ENCODE results near the gene KRTCAP2. TPM values are rescaled to one million over a fixed set of nuclear protein-coding genes. Genes with fewer than 3 reads are reported as not detected.
"Not testable (repeated sequence)": the region's sequence is repeated elsewhere in the genome, so short reads cannot be mapped to it uniquely, and the experiment has no call there.

The KRTCAP2 gene
- total RNA-seq, 1 experiment from 2014 or later = 220 TPM

GRCh38 chr1:155166051-155166470 is 7.0 kb downstream of the KRTCAP2 start:
- H3K4me3 ChIP-seq = no peak overlapping the region
- no peak for DNase-seq
- H3K36me3 ChIP-seq = peaks cover 15% of the 10 kb centered on the region
- no peaks in the 10 kb centered on the region for H3K9me3 ChIP-seq
- no peaks in the 10 kb centered on the region for H3K27me3 ChIP-seq

DNA sequence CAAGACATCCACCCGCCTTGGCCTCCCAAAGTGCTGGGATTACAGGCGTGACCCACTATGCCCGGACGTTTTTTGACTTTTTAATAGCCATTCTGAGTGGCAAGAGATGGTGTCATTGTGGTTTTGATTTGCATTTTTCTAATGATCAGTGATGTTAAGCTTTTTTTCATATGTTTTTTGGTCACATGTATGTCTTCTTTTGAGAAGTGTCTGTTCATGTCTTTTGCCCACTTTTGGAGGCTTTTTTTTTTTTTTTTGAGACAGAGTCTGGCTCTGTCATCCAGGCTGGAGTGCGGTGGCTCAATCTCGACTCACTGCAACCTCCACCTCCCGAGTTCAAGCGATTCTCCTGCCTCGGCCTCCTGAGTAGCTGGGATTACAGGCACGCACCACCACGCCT is 8.5 kb downstream of the KRTCAP2 start:
- not testable (repeated sequence) for H3K27me3 ChIP-seq, H3K9me3 ChIP-seq, H3K36me3 ChIP-seq, DNase-seq, H3K4me3 ChIP-seq

GRCh38 chr1:155163785-155164184 is 9.3 kb downstream of the KRTCAP2 start:
- H3K36me3 ChIP-seq, H3K27me3 ChIP-seq, DNase-seq, H3K4me3 ChIP-seq, H3K9me3 ChIP-seq: not testable (repeated sequence)

GRCh38 chr1:155162631-155163030 is 10.5 kb downstream of the KRTCAP2 start:
- not testable (repeated sequence) for H3K27me3 ChIP-seq, DNase-seq, H3K9me3 ChIP-seq, H3K4me3 ChIP-seq, H3K36me3 ChIP-seq

DNA sequence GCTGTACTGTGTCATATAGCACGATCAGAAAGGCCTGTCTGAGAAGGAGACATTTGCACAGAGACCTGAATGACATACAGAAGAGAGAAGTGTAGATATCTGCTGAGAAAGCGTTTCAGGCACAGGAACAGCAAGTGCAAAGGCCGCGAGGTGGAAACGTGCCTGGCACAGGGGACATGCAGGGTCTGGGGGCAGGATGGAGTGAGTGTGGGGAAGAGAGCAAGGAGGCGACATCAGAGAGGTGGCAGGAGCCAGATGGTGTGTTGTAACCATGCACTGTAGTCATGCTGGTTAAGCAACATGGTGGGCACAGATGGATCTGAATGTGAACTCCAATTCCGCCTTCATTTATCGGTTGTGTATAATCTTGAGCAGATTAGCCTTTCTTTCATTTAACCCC is 13.0 kb downstream of the KRTCAP2 start:
- no peaks in the 10 kb centered on the region for H3K36me3 ChIP-seq
- peaks cover 10% of the 10 kb centered on the region for H3K27me3 ChIP-seq
- peaks cover 1% of the 10 kb centered on the region; the same call in 1 of the 2 replicates for H3K9me3 ChIP-seq
- no peak for DNase-seq
- H3K4me3 ChIP-seq = no peak overlapping the region

DNA sequence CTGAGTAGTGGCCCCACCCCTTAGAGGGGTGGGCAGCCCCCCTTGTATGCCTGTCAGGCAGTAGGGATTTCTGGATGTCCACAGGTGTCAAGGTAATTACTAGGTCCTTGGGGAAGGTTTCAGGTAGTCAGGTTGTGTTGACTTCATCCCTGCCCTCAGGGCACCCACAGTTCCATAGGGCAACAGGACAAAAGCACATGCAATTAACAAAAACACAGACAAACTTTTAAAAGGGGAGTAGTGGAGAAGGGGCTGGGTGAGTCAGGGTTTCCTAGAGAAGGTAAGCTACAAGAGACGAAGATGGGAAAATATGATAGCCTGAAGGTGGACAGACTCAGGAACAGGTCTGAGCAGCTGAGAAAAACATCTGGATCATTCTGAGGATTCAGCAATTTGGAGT is 14.1 kb downstream of the KRTCAP2 start:
- Histone ChIP-seq H3K36me3 (no peaks in the 10 kb centered on the region), H3K4me3 (no peak overlapping the region), H3K9me3 (peaks cover 3% of the 10 kb centered on the region; the same call in 1 of the 2 replicates), H3K27me3 (peaks cover 15% of the 10 kb centered on the region)
- DNase-seq = no peak

- DNase-seq, H3K36me3 ChIP-seq, H3K4me3 ChIP-seq, H3K9me3 ChIP-seq: not testable (repeated sequence)
- peaks cover 21% of the 10 kb centered on the region for H3K27me3 ChIP-seq
These were observed 17.0 kb downstream of the KRTCAP2 start for GRCh38 chr1:155155996-155156643.

- no peak for DNase-seq
- H3K36me3 ChIP-seq = no peaks in the 10 kb centered on the region
- peaks cover 4% of the 10 kb centered on the region; the same call in 1 of the 2 replicates for H3K27me3 ChIP-seq
- H3K9me3 ChIP-seq = no peaks in the 10 kb centered on the region
- no peak overlapping the region for H3K4me3 ChIP-seq
These were observed 27.6 kb downstream of the KRTCAP2 start for GRCh38 chr1:155145491-155145890.

- Histone ChIP-seq H3K36me3 (peaks cover 20% of the 10 kb centered on the region), H3K9me3 (no peaks in the 10 kb centered on the region), H3K4me3 (no peak overlapping the region), H3K27me3 (no peaks in the 10 kb centered on the region)
- no peak for DNase-seq
These were observed 31.4 kb downstream of the KRTCAP2 start for GRCh38 chr1:155141749-155142148.

- H3K4me3 ChIP-seq = peak overlapping the region; percentile 83
- H3K27me3 ChIP-seq = no peaks in the 10 kb centered on the region
- no peaks in the 10 kb centered on the region for H3K9me3 ChIP-seq
- DNase-seq = no peak
- peaks cover 20% of the 10 kb centered on the region for H3K36me3 ChIP-seq
These were observed 32.5 kb downstream of the KRTCAP2 start for GRCh38 chr1:155140630-155140953.

GRCh38 chr1:155139895-155140629 is 33.0 kb downstream of the KRTCAP2 start, which contains the start of gene DPM3:
TSS of gene DPM3 (minus strand) at chr1:155140531. CDS start at chr1:155140240, 291 bp downstream.
- H3K9me3 ChIP-seq = no peaks in the 10 kb centered on the region

DNA sequence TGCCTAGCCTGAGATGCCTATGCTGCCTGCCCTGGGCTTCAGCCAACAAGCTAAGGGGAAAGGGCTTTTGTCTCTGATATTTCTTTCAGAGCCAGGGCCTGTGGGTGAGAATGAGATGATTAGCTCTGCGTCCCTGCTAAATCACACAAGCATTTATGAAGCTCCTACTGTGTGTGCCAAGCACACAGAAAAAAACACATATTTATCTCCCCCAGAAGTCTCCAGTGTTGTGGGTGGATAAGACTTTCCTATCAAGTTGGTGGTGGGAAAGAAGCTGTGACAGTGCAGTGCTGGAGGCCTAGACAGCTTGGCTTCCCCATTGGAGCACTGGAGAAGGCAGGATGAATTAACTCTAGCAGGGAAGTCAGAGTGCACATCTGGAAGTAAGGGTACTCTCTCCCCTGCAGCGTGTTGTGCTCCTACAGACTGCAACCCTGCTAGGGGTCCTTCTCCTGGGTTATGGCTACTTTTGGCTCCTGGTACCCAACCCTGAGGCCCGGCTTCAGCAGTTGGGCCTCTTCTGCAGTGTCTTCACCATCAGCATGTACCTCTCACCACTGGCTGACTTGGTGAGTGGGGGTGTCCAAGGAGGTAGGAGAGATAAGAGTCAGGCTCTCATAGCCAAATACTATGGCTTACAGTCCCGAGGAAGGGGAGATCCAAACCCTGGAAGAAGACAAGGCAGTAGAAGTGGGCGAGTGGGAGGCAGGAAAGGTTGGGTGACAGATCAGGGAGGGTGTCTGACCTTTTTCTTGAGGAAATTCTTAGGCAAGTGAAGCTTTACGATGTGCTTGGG is 35.8 kb downstream of the KRTCAP2 start:
- H3K9me3 ChIP-seq = no peaks in the 10 kb centered on the region
- peaks cover 20% of the 10 kb centered on the region for H3K36me3 ChIP-seq
- no peak for DNase-seq
- peak overlapping the region; percentile 77 for H3K4me3 ChIP-seq
- no peaks in the 10 kb centered on the region for H3K27me3 ChIP-seq

More at GRCh38 chr1:155139895-155140629, 33.0 kb downstream of the KRTCAP2 start, which contains the start of gene DPM3:
- H3K36me3 ChIP-seq = peaks cover 20% of the 10 kb centered on the region
- H3K4me3 ChIP-seq = peak within 1 kb of the TSS; percentile 83
- no peaks in the 10 kb centered on the region for H3K27me3 ChIP-seq
- DNase-seq = peak; percentile 92

DNA sequence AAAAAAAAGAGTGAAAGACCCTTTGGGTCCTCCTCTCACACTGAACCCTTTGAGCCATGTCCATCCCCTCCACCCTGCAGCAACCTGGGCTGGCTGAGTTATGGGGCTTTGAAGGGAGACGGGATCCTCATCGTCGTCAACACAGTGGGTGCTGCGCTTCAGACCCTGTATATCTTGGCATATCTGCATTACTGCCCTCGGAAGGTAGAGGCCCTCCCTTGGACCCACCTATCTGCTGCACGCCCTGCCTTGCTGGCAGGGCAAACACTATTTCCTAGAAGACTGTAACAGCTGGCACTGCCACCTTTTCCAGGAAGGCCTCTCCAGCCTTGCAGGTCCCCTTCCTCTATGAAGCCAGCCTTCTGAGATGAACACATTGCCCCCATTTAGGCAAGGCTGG is 36.4 kb downstream of the KRTCAP2 start:
- no peak for DNase-seq
- Histone ChIP-seq H3K27me3 (no peaks in the 10 kb centered on the region), H3K36me3 (peaks cover 20% of the 10 kb centered on the region), H3K9me3 (no peaks in the 10 kb centered on the region), H3K4me3 (peak overlapping the region; percentile 77)

DNA sequence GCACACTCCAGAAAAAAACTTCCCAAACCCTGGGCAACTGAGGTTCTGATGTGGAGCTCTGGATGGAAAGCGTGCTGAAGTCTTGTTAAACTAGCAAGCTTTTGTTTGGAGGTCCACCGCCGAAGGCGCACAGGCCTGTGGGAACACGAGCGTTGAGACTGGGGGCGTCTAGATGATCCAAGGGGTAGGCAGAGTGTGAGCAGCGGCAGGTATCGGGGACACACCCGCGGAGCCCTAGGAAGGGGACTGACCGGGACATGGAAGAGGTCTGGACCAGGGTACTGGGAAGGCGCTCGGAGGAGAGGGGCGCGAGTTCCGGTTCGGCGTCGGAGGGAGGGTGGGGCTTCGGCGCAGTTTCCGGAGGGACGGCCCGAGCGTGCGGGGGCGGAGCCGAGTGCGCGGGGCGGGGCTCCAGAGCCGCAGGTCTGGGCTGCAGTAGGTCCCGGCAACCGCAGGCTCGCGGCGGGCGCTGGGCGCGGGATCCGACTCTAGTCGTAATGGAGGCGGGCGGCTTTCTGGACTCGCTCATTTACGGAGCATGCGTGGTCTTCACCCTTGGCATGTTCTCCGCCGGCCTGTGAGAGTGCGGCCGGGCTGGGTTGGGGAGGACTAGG is 37.6 kb downstream of the KRTCAP2 start, which contains the start of gene SLC50A1:
SLC50A1 (plus strand) TSS at position 438 of the 614 bp plus-strand sequence; CDS start at position 498, 60 bp downstream.
- peak; percentile 96 for DNase-seq
- peak within 1 kb of the TSS; percentile 77 for H3K4me3 ChIP-seq

DNA sequence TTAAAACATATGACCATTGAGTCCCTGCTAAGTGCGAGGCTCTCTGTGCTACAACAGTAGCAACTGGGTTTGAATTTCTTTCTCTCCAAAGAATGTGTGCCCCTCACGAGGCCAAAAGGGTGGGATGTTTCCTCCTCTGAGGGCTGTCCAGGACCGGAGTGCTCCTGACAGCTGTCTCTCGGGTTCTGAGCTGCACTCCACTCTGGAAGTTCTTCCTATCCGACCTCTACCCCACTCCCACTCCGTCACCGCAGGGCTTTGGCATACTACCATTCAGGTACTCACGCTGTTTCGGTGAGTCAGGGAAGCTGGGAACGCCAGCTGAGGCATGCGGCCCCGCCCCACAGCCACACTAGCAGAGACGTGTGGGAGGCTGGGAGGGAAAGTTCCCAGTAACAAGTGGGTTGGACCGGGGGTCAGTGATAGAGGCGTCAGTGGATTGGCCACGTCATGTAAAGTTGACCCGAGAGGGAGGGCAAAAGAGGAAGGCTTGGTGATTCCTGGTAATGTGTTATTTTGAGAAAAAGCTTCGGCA is 38.2 kb downstream of the KRTCAP2 start:
- Histone ChIP-seq H3K36me3 (peaks cover 20% of the 10 kb centered on the region), H3K27me3 (no peaks in the 10 kb centered on the region), H3K9me3 (no peaks in the 10 kb centered on the region), H3K4me3 (peak overlapping the region; percentile 77)
- DNase-seq = peak; percentile 97

More for the DNA sequence above, 37.6 kb downstream of the KRTCAP2 start, which contains the start of gene SLC50A1:
- Histone ChIP-seq H3K9me3 (no peaks in the 10 kb centered on the region), H3K27me3 (no peaks in the 10 kb centered on the region), H3K36me3 (peaks cover 20% of the 10 kb centered on the region)

GRCh38 chr1:155134322-155134721 is 38.8 kb downstream of the KRTCAP2 start:
- DNase-seq = no peak
- Histone ChIP-seq H3K9me3 (no peaks in the 10 kb centered on the region), H3K4me3 (peak overlapping the region; percentile 77; the same call in 1 of the 2 replicates), H3K27me3 (no peaks in the 10 kb centered on the region), H3K36me3 (peaks cover 20% of the 10 kb centered on the region)

Data from MG63 (cell line).